SW 1271 (cell line): ENCODE results near the gene BTBD3.

Experiments
- DNase-seq, 2 experiments: peaks; one replicate each; lab custom pipeline; 2025; lab: John Stamatoyannopoulos, UW

BTBD3 gene

DNA sequence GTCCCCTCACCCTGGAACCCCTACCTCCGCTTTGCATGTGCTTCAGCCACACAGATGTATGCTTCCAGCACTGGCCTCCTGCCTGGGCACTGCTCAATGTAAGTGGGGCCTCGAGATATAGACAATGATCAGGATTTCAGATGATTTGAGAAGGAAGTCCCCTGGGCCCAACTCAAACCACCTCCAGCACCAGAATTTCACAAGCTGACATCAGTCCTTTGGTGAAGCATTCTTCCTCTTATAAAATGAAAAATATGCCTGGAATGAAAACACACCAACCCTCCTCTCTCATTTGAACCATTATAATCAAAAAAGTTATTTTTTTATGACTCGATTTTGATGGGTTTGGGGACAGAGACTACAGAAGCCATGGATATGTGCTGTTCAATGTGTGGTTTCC is 48.5 kb downstream of the BTBD3 start:
- no peak for DNase-seq

DNA sequence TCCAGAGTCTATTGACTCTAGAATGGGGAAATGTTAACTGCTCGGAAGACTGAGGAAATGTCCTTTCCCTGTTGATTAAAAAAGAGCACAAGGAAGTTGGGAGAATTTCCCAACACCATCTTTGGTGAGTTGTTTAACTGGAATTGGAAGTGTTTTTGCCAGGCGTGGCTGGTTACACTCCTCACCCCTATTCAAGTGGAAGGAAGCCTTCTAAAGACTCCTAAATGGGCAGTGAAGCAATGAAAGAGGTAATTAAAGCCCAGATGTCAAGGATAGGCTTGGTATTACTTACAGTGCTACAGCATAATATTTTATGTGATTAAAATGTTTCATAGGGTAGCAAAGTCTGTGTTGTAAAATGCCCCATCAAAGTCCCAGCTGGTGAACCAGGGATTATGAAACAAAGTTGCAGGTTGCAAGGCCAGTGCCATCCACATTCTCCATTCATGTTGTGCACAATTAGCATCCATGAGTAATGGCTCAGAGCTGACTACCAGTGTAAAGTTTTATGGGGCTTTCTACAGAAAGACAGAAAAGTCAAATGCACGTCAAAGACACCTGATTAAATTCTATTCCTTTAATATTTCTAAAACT is 52.6 kb downstream of the BTBD3 start:
- DNase-seq = no peak

DNA sequence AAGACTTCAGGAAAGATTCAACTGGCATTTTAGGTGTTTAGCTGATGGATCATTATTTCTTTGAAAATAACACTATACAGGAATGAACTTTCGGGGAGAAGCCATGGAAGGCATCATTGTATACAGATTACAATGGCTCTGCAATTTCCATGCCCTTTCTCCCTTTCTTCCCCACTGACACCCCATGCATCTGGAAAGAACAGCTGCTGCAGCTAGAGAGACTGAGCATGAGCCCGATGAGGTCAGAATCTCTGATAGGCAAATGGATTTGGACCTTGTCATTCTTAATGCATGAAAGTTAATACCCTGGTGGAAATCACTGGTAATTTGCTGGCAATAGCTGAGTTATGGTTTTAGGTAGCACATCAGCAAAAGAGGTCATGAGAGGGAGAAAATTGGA is 54.8 kb downstream of the BTBD3 start:
- no peak for DNase-seq
